Prostate gland (tissue), 2 donors: ENCODE results near the gene FGGY.
"Not testable (repeated sequence)": the region's sequence is repeated elsewhere in the genome, so short reads cannot be mapped to it uniquely, and the experiment has no call there.

Experiments used
- CTCF ChIP-seq, 4 experiments: fragments of 200-600 bp in 2 of 4; fragments of 450-650 bp in 2 of 4; sonication (generic) in 2 of 4; IDR thresholded peaks; 1 replicate in 3 of 4; 2 replicates in 1 of 4; pipeline ENCODE4 v1.5.1; 2016 to 2019; ENCODE audit warnings: antibody characterized with exemption in 4 of 4, mild to moderate bottlenecking in 2 of 4, moderate library complexity in 2 of 4
- POLR2AphosphoS5 ChIP-seq: sonication (generic); formaldehyde crosslinking; IDR thresholded peaks from one replicate; pipeline ENCODE4 v1.6.1; 2017; ENCODE audit warnings: antibody characterized with exemption

- TF ChIP-seq CTCF (IDR thresholded peaks at IDR 0.05); POLR2AphosphoS5: not testable (repeated sequence)
Observed at GRCh38 chr1:59465478-59465877, 168.6 kb downstream of the FGGY start.
